Measurements from ENCODE around the gene ATF4.

Gene ATF4

DNA sequence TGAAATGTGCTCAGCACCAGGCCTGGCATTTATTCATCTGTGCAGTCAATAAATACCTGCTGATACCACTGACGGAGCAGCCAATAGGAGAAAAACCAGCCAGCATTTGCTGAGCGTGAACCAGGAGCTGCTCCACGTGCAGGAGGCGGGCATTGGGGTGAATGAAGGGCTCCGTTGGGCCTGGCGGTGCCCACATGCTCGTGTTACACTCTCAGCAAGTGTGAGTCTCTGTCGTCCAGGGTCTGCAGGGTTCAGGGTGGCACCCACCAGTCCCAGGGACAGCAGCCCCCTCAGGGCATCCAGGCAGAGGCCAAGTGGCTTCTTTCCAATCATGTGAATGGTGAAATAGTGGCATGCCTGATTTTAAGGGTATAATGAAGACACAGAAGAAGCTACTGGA, 16.3 kb downstream of the ATF4 start:
- no peak for FAIRE-seq
- DNase-seq (ENCODE audit: insufficient read length, low spot score), result no peak
- TF ChIP-seq, protein P1, sequence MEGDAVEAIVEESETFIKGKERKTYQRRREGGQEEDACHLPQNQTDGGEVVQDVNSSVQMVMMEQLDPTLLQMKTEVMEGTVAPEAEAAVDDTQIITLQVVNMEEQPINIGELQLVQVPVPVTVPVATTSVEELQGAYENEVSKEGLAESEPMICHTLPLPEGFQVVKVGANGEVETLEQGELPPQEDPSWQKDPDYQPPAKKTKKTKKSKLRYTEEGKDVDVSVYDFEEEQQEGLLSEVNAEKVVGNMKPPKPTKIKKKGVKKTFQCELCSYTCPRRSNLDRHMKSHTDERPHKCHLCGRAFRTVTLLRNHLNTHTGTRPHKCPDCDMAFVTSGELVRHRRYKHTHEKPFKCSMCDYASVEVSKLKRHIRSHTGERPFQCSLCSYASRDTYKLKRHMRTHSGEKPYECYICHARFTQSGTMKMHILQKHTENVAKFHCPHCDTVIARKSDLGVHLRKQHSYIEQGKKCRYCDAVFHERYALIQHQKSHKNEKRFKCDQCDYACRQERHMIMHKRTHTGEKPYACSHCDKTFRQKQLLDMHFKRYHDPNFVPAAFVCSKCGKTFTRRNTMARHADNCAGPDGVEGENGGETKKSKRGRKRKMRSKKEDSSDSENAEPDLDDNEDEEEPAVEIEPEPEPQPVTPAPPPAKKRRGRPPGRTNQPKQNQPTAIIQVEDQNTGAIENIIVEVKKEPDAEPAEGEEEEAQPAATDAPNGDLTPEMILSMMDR (IDR thresholded peaks at IDR 0.05; ENCODE audit: insufficient read depth, missing control alignments), result no peak

DNA sequence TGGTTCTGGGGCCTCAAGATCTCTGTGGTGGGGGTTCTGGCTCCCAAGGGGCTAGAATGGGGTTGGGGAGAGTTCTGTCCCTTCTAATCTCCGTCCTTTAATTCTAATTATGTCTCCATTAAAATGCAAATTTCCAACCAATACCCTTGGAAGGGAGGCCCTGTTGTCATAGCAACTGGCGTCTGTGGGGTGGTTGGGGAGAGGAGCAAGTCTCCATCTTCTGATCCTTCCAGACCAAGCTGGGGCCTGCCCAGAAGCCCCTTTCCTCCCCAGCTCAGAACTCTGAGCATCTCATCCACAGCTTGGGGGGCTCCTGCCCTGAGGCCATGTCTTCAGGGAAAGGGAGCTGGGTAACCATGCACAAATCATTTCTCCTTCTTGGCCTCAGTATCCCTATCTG, 17.6 kb downstream of the ATF4 start:
- no peak for DNase-seq (ENCODE audit: insufficient read length, low spot score)
- TF ChIP-seq, protein P1 (IDR thresholded peaks at IDR 0.05; ENCODE audit: insufficient read depth, missing control alignments), result no peak
- FAIRE-seq, result no peak

DNA sequence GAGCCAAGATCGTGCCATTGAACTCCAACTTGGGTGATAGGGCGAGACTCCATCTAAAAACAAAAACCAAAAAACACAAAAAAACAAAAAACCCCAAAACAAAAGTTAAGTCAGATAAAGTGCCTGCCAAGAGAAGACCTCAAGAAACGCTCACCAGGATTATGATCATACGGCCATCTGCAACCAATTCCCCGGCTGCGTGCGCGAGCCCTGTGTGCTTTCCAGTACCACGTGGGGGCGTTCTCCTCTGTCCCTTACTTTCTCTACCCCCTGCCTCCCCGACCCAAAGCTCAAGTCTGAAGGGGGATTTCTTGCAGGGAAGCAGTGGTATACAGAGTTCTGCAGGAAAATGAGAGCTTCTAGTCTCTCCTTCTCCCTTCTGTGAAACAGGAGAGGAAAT, 22.7 kb downstream of the ATF4 start:
- FAIRE-seq, result no peak
- TF ChIP-seq, protein P1 (IDR thresholded peaks at IDR 0.05; ENCODE audit: insufficient read depth, missing control alignments), result peak; percentile 60
- no peak for DNase-seq (ENCODE audit: insufficient read length, low spot score)

DNA sequence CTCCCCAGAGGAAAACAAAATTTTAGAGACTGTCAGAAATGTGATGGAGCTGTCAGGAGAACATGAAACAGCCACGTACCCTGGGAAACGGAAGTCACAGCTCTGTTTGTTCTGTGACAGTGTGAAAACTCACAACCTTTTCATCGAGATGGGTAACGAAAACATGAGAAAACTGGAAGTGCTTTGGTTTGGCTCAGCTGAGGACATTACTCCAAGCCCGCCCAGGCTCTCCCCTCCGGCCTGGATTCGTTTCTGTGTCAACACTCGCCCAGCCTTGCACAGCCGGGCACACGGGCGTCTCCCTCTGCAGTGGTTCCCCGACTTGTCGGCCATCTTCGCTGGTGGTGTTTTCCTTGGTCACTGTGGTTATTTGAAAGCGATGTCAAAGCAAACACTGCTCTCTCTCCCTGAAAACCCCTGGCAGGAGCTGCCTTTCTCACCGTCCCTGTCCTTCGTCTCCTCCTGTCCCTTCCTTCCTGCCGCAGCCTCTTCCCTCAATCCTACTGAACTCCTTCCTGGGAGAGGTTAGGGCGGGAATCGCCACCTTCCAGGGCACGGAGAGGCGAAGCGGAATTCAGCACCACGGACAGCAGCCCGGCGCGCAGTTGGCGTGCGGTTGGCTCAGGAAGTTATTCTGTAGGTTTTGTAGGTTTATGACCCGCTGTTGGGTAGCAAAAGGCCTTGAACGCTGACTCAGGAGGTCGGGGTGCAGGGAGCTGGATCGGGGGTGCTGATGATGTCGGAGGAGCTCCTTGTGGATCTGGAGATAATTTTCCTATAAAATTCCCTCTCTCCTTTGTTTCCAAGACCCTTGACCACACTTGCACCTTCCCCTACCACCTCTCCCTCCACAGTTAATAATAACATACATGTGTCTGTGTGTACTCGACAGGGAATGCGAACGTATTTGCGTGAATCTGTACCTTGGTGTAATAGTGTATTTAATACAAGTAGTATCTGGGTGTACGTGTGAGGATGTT, 25.3 kb downstream of the ATF4 start:
- TF ChIP-seq, protein P1 (IDR thresholded peaks at IDR 0.05; ENCODE audit: insufficient read depth, missing control alignments), result no peak
- FAIRE-seq (no peak), DNase-seq (ENCODE audit: insufficient read length, low spot score) (no peak)

DNA sequence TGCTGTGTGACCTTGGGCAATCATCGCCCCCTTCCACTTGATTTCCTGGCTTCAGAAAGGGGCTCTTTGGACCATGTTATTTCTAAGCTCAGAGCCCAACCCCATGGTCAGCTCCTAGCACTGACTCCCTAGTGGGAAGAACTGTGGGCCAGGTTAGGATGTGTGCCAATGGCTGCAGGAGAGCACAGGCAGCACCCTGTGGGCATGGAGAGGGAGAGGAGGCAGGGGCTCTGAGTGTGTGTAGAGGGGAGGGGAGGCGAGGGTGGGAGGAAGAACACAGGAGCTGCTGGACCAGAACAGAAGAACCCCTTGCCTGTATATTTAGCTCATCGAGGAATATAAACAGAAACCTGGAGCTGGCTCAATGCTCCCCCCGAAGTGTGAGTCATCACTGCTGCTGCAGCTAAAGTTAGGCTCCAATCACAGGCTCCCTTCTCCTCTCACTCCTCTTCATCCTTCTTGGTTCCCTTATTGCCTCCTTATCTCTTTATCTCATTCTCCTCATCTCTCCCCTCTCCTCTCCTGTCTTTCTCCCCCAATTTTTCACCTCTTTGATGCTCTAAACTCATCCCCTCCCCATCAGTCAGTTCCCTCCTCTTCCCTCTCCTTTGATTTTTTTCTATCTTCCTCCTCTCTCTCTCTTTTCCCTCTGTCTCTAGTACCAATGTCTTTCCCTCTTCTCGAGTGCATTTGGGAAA, 26.7 kb downstream of the ATF4 start:
- no peak for FAIRE-seq
- TF ChIP-seq, protein P1 (IDR thresholded peaks at IDR 0.05; ENCODE audit: insufficient read depth, missing control alignments), result no peak
- no peak for DNase-seq (ENCODE audit: insufficient read length, low spot score)

DNA sequence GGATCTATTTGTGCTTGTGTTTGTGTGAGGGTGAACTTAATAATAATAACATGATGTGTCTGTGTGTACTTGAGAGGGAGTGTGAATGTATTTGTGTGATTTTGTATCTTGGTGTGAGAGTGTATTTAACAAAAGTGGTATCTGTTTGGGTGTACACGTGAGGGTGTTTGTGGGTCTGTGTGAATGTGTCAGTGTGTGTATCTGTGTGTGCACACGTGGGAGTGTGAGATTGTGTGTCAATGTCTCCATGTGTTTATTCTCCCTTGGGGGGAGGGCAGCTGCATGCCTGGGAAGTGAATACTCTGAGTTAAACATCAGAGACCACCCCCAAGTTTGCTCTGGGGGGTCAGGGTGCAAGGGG, 27.2 kb downstream of the ATF4 start:
- TF ChIP-seq, protein P1 (IDR thresholded peaks at IDR 0.05; ENCODE audit: insufficient read depth, missing control alignments), result no peak
- FAIRE-seq (no peak), DNase-seq (ENCODE audit: insufficient read length, low spot score) (no peak)

DNA sequence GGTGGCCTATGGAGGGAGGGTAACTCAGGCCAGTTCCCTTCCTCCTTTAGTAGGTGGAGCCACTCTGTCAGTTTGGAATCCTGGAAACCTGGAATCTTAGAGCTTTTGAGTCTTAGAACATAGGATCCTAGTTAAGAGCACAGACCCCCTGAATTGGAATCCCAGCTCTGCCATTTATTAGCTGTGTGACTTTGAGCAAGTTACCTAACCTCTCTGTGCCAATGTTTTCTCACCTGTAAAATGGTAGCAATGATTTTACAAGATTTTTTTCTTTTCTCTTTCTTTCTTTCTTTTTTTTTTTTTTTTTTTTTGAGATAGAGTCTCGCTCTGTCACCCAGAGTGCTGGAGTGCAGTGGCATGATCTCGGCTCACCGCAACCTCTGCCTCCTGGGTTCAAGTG, 33.1 kb downstream of the ATF4 start:
- FAIRE-seq (no peak), DNase-seq (ENCODE audit: insufficient read length, low spot score) (no peak)
- TF ChIP-seq, protein P1 (IDR thresholded peaks at IDR 0.05; ENCODE audit: insufficient read depth, missing control alignments), result no peak
